Measurements from ENCODE around the gene PELI2. TPM values are rescaled to one million over a fixed set of nuclear protein-coding genes. Genes with fewer than 3 reads are reported as not detected.

The PELI2 gene
- total RNA-seq, 1 experiment from 2014 or later: 23.5 TPM

DNA sequence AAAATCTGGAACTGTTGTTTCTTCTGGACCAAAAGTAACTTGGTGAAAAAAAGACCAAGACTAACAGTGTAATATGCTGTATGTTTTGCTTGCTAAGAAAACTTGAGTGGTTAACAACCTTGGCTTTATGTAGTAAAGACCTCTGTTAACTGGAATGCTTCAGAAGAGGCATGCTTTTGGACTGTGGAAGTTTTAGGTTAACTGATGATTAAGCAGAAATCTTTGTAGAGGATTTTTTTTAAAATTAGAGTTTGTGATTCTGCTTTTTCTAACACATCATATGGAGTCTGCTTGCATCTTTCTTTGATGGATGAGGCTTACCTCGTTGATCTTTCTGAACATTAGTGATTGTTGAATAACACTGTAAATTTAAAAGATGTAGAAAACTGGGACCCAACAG, 17.5 kb downstream of the PELI2 start (continued):
- TF ChIP-seq FOXP1 (CRISPR knock-in tag; IDR thresholded peaks at IDR 0.05; ENCODE audit: borderline replicate concordance): no peak
- TF ChIP-seq, protein P1, sequence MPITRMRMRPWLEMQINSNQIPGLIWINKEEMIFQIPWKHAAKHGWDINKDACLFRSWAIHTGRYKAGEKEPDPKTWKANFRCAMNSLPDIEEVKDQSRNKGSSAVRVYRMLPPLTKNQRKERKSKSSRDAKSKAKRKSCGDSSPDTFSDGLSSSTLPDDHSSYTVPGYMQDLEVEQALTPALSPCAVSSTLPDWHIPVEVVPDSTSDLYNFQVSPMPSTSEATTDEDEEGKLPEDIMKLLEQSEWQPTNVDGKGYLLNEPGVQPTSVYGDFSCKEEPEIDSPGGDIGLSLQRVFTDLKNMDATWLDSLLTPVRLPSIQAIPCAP (CRISPR knock-in tag; IDR thresholded peaks at IDR 0.05): no peak
- TF ChIP-seq, protein P2, sequence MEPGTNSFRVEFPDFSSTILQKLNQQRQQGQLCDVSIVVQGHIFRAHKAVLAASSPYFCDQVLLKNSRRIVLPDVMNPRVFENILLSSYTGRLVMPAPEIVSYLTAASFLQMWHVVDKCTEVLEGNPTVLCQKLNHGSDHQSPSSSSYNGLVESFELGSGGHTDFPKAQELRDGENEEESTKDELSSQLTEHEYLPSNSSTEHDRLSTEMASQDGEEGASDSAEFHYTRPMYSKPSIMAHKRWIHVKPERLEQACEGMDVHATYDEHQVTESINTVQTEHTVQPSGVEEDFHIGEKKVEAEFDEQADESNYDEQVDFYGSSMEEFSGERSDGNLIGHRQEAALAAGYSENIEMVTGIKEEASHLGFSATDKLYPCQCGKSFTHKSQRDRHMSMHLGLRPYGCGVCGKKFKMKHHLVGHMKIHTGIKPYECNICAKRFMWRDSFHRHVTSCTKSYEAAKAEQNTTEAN (CRISPR knock-in tag; IDR thresholded peaks at IDR 0.05): no peak
- TF ChIP-seq, protein P3, sequence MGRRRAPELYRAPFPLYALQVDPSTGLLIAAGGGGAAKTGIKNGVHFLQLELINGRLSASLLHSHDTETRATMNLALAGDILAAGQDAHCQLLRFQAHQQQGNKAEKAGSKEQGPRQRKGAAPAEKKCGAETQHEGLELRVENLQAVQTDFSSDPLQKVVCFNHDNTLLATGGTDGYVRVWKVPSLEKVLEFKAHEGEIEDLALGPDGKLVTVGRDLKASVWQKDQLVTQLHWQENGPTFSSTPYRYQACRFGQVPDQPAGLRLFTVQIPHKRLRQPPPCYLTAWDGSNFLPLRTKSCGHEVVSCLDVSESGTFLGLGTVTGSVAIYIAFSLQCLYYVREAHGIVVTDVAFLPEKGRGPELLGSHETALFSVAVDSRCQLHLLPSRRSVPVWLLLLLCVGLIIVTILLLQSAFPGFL (CRISPR knock-in tag; IDR thresholded peaks at IDR 0.05; ENCODE audit: borderline replicate concordance): no peak
- TF ChIP-seq, protein P4, sequence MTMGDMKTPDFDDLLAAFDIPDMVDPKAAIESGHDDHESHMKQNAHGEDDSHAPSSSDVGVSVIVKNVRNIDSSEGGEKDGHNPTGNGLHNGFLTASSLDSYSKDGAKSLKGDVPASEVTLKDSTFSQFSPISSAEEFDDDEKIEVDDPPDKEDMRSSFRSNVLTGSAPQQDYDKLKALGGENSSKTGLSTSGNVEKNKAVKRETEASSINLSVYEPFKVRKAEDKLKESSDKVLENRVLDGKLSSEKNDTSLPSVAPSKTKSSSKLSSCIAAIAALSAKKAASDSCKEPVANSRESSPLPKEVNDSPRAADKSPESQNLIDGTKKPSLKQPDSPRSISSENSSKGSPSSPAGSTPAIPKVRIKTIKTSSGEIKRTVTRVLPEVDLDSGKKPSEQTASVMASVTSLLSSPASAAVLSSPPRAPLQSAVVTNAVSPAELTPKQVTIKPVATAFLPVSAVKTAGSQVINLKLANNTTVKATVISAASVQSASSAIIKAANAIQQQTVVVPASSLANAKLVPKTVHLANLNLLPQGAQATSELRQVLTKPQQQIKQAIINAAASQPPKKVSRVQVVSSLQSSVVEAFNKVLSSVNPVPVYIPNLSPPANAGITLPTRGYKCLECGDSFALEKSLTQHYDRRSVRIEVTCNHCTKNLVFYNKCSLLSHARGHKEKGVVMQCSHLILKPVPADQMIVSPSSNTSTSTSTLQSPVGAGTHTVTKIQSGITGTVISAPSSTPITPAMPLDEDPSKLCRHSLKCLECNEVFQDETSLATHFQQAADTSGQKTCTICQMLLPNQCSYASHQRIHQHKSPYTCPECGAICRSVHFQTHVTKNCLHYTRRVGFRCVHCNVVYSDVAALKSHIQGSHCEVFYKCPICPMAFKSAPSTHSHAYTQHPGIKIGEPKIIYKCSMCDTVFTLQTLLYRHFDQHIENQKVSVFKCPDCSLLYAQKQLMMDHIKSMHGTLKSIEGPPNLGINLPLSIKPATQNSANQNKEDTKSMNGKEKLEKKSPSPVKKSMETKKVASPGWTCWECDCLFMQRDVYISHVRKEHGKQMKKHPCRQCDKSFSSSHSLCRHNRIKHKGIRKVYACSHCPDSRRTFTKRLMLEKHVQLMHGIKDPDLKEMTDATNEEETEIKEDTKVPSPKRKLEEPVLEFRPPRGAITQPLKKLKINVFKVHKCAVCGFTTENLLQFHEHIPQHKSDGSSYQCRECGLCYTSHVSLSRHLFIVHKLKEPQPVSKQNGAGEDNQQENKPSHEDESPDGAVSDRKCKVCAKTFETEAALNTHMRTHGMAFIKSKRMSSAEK (CRISPR knock-in tag; IDR thresholded peaks at IDR 0.05; ENCODE audit: borderline replicate concordance): no peak

DNA sequence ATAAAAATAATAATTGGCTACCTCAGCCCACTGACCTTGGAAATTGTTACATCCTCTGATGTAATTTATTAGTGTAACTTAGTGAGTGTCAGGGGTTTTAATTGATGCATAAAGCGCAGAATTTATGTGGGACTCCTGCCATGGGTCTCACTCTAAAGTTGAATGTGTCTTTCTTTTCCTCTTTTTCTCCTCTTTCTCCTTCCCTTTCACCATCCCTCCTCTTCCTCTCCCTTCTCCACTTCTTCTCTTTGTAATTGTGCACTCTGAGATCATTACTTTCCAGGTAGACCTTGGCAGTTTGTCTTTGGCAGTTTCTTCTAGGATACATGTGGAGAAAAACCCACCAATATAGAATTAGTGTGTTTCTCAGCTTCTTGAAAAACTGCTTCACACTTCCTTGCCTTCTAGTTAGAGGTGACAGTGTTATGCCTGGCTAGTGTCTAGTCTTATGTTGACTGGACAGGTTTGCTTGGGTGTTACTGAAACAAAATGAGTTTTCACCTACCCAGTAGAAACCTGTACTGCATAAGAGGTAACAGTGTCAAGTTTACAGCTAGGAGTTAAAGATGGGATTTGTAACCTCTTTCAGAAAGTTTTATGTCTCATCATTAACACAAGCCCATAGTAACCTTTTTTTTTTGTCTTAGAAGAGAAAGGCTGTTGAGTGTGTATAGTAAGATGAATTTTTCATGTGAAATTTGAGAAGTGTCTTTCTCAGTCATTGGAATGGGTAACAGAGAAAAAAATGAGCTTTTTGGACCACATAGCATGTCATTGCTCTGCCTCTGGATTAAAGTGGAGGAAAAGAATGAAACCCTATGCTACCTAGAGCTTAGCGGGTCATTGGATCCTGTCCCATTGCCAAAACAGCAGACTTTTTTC, 18.6 kb downstream of the PELI2 start:
- H3K27me3 Mint-ChIP-seq (ENCODE audit: low read depth): no peaks in the 10 kb centered on the region
- no peaks in the 10 kb centered on the region for H3K36me3 Mint-ChIP-seq
- ChIA-PET CTCF (interaction anchor here (1.1 to 1.3 kb wide), 2 partner anchors 338 to 405 kb away, joined by 3 read pairs; no protein-coding TSS in a partner anchor), POLR2A (interaction anchor here (0.6 kb wide), 1 partner anchor 348 kb away, joined by 3 read pairs; no protein-coding TSS in a partner anchor)
- TF ChIP-seq FOXJ3 (CRISPR knock-in tag; IDR thresholded peaks at IDR 0.05; ENCODE audit: borderline replicate concordance): no peak
- TF ChIP-seq, protein P5, sequence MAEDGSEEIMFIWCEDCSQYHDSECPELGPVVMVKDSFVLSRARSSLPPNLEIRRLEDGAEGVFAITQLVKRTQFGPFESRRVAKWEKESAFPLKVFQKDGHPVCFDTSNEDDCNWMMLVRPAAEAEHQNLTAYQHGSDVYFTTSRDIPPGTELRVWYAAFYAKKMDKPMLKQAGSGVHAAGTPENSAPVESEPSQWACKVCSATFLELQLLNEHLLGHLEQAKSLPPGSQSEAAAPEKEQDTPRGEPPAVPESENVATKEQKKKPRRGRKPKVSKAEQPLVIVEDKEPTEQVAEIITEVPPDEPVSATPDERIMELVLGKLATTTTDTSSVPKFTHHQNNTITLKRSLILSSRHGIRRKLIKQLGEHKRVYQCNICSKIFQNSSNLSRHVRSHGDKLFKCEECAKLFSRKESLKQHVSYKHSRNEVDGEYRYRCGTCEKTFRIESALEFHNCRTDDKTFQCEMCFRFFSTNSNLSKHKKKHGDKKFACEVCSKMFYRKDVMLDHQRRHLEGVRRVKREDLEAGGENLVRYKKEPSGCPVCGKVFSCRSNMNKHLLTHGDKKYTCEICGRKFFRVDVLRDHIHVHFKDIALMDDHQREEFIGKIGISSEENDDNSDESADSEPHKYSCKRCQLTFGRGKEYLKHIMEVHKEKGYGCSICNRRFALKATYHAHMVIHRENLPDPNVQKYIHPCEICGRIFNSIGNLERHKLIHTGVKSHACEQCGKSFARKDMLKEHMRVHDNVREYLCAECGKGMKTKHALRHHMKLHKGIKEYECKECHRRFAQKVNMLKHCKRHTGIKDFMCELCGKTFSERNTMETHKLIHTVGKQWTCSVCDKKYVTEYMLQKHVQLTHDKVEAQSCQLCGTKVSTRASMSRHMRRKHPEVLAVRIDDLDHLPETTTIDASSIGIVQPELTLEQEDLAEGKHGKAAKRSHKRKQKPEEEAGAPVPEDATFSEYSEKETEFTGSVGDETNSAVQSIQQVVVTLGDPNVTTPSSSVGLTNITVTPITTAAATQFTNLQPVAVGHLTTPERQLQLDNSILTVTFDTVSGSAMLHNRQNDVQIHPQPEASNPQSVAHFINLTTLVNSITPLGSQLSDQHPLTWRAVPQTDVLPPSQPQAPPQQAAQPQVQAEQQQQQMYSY (CRISPR knock-in tag; IDR thresholded peaks at IDR 0.05): no peak
- TF ChIP-seq JAZF1 (CRISPR knock-in tag; IDR thresholded peaks at IDR 0.05): no peak
- no peak for TF ChIP-seq MYBL2 (CRISPR knock-in tag; IDR thresholded peaks at IDR 0.05)
- no peak for TF ChIP-seq ELF4 (CRISPR knock-in tag; IDR thresholded peaks at IDR 0.05; ENCODE audit: low read depth)
- no peak for TF ChIP-seq NR3C1 (CRISPR knock-in tag; conservative IDR thresholded peaks at IDR 0.05; ENCODE audit: low read depth)
- TF ChIP-seq ZBTB21 (CRISPR knock-in tag; IDR thresholded peaks at IDR 0.05; ENCODE audit: borderline replicate concordance): no peak
- TF ChIP-seq NFE2L1 (CRISPR knock-in tag; IDR thresholded peaks at IDR 0.05): no peak
- TF ChIP-seq, protein P6, sequence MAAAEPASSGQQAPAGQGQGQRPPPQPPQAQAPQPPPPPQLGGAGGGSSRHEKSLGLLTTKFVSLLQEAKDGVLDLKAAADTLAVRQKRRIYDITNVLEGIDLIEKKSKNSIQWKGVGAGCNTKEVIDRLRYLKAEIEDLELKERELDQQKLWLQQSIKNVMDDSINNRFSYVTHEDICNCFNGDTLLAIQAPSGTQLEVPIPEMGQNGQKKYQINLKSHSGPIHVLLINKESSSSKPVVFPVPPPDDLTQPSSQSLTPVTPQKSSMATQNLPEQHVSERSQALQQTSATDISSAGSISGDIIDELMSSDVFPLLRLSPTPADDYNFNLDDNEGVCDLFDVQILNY (CRISPR knock-in tag; IDR thresholded peaks at IDR 0.05): no peak
- no peak for TF ChIP-seq NFYB (CRISPR knock-in tag; conservative IDR thresholded peaks at IDR 0.05; ENCODE audit: low read depth)
- H3K4me3 Mint-ChIP-seq: no peak overlapping the region
- DNase-seq (ENCODE audit: low spot score) (no peak), ATAC-seq (no peak)
- H3K27ac Mint-ChIP-seq: no peak overlapping the region
- H3K9me3 Mint-ChIP-seq: peaks cover 3% of the 10 kb centered on the region; the same call in 1 of the 2 replicates
- H3K4me1 Mint-ChIP-seq: peaks cover 76% of the 10 kb centered on the region

All from WTC11 (cell line).